Right renal pelvis (tissue), 4 donors: ENCODE data around the gene ADK. TPM values are rescaled to one million over a fixed set of nuclear protein-coding genes. Genes with fewer than 3 reads are reported as not detected.

Experiments used
- DNase-seq, 4 donors: peaks; one replicate each; pipeline ENCODE4 v3.0.0-alpha.2; 2013; ENCODE audit warnings: low read depth in 4 of 4, low spot score in 3 of 4, missing footprints in 1 of 4
- polyA plus RNA-seq, 4 donors: library from polyadenylated mRNA; unstranded; fragments of 120-200 nt; gene quantifications; one replicate each; pipeline ENCODE4 v1.2.1, GENCODE V29; 2013; ENCODE audit not compliant: insufficient read length in 4 of 4

The ADK gene
- polyA plus RNA-seq, 4 donors, result 31.1 to 37.3 (median 33.0) TPM

DNA sequence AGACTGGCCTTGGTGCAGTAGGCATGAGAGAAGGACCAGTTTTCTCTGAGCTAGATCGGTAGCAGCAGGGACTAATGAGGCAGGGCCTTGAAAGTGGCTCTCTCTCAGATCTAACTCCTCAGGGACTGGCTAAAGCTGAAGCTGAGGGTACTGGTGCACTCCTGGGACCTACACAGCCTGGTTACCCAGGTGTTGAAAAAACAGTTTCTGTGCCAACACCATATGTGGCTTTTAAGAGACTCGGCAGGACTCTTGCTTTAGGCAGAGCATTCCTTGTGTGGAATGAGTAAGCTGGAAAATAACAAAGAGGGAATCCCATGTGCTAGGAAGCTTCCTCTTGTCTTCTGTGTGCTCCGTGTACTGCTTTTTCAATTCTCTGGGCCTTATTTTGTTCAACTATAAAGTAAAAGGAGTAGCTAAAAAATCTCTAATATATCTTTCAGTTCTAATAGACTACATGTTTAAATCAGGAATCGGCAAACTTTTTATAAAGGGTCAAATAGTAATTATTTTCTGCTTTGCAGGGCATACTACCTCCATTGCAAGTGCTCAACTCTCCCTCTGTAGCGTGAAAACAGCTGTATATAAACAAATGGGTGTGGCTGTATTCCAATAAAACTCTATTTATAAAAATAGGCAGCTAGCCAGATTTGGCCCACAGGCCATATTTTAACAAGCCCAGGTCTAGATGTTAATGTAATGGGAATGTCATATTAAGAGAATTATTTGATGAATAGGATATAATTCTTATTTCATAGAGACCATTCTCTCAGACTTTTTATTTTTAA is 489.3 kb downstream of the ADK start:
- DNase-seq, result no peak

- DNase-seq, result no peak
These were observed 490.6 kb downstream of the ADK start for GRCh38 chr10:74641659-74642058.

GRCh38 chr10:74642901-74643595 is 492.0 kb downstream of the ADK start:
- DNase-seq, result no peak

- no peak for DNase-seq
These were observed 492.6 kb downstream of the ADK start for GRCh38 chr10:74643596-74643975.

DNA sequence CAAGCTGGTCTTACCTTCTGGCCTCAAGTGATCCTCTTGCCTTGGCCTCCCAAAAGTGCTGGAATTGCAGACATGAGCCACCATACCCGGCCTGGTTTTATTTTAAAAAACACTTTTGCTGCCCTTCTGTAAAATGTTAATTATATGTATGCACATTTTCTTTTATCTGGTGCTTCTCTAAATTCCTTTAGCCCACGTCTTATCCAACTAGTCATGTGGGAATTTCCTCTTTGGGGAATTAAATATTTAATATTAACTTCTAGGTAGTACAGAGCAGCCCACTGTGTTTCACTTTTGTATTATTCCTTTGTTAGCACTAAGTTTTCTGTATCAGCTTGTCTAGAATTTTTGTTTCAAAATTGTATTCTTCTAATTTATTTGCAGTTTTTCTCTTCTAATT is 493.7 kb downstream of the ADK start:
- no peak for DNase-seq

DNA sequence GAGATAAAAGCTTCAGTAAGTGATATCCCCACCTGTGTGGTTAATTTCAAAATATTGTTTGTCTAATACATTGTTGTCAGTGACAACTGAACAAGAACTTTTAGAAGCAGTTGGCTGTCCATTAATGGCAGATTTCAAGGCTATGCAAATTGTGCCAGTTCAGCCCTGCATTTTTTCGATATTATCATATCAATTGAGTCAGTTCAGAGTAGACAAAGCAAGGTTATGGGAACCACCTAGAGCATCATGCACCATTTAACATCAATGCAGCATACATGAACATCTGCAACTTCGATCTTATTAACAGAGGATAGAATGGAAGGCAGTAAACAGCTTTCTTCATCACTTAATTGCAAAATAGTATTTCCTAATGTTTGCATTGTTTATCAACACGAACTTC is 494.7 kb downstream of the ADK start:
- no peak for DNase-seq

DNA sequence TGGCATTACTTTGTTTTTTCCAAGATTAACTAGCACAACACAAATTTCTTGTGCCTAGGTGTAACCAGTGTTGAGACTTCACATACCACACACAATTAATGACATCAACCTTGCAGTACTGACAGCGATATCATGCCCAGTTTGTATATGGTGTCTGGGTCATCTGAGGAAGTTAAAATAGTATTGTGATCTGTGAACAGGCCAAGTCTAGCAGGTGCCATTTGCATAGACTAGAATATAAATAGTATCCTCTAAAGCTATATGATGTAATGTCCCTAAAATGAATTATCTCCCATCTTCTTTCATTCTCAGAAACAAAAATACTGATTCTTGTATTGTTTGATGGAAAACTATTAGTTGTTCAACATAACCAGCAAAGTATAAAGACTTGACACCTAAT is 499.6 kb downstream of the ADK start:
- no peak for DNase-seq

DNA sequence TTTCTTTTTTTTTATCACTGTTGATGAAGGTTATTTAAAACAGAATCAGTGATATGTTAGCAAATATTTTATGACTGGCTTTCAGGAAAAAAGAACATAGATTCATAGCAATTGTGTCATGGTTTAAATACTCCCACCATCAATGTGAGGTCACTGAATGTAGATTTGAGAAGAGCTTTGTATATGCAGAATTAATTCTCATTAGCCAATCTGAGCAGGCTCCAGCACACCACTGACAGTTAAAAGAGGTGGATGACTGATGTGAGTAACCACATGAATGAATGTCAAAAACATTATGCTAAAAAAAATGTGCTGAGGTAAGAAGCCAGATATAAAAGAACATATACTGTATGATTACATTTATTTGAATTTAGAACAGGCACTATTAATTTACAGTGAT is 500.5 kb downstream of the ADK start:
- DNase-seq, result no peak

- DNase-seq, result no peak
These were observed 501.6 kb downstream of the ADK start for GRCh38 chr10:74652664-74653063.

GRCh38 chr10:74658511-74658910 is 507.5 kb downstream of the ADK start:
- no peak for DNase-seq

- DNase-seq, result no peak
These were observed 511.6 kb downstream of the ADK start for GRCh38 chr10:74662635-74663034.

DNA sequence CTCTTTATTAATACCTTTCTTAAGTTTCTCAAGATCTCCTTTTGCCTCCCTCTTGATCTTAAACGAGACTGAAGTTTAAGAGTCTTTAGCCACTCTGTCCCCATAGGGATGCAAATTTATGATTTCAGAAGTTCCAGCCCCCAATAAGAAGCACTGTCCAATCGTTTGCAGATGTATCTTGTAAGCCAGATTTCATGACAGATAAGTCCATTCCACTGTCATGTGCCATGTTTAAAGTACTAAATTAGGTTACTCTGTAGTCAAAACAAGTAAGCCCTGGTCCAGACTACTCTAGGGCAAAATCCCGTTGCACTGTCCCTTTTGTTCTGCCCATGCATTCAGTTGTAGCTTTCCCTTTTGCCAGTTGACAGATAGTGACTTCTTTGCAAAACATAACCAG is 518.2 kb downstream of the ADK start:
- DNase-seq, result no peak

- DNase-seq, result no peak
These were observed 520.7 kb downstream of the ADK start for GRCh38 chr10:74671716-74672115.

DNA sequence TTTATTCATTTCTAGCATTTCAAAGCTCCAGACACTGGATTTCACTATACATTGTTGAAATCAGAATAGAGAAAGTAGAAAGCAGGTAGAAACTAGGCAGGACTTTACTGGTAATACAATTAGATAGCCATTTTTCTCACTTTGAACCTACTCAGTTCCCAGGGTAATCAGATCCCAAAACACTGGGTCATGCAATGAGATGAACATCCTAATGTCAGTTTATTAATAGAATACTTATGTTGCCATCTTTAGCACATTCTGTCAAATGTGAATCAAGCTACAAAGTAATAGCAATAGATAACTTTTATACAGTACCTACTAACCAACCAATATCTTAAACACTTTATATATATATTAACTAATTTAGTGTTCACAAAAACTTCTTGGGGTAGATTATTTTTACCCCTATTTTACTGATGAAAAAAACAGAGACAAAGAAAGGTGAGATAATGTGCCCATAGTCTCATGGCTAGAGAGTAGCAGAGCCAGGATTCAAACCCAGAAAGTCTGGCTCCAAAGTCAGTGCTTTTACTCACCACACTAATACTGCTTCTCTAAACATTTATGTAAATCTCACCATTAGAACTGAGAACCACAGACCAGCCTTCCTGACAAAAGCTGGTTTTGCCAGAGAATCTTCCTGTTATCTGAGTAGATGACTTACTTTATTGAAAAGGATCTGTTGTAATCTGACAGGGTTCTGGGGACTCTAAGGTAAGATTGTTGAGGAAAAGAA is 521.6 kb downstream of the ADK start:
- DNase-seq, result no peak

DNA sequence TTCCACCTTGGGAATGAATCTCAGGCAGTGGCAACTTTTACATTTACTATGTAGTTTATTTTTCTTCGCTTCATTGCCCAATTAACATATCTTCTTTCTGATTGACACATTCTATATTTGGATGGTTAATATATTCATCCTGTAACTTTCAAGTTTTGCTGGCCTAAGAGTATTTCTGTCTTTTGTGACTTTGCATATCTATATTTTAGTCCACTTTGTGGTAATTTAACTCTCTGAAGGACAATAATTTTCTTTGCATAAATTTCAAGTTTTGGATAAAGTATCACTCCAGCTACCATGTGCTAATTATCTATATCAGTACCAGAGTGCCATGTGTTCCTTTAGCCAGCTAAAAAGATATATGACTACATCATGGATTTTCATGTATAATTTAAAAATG is 523.9 kb downstream of the ADK start:
- DNase-seq, result no peak

DNA sequence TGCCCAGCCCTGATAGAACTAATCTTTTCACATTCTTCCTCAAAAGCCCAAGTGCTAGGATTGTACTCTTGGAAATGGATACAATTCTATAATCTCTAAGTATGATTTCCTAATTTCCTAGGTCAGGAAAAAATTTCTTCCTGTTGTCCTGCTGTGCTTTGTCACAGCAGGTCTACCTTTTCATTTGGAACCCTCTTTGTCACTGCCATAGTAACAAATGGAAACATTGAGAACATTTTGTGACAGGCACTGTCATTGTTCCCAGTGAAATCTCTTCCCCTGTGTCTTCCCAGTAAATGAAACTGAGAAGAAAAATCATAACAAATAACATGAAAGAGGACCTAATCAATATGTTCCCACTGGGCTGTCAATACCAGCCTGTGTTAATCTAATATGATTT is 524.5 kb downstream of the ADK start:
- DNase-seq, result no peak

DNA sequence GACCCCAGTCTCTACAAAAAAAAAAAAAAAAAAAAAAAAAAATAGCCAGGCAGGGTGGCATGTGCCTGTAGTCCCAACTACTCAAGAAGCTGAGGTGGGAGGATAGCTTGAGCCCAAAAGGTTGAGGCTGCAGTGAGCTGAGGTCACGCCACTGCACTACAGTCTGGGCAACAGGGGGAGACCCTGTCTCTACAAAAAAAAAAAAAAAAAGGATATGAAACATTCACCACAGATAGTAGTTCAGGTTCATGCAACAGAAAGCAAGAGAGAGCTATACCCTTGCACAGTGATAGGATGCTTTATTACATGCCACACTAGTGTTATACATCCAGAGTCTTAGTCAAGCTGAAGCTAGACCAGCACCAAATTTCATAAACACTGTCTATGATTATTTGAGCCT is 526.9 kb downstream of the ADK start:
- DNase-seq, result no peak

GRCh38 chr10:74681917-74682627 is 531.1 kb downstream of the ADK start:
- DNase-seq, result no peak

DNA sequence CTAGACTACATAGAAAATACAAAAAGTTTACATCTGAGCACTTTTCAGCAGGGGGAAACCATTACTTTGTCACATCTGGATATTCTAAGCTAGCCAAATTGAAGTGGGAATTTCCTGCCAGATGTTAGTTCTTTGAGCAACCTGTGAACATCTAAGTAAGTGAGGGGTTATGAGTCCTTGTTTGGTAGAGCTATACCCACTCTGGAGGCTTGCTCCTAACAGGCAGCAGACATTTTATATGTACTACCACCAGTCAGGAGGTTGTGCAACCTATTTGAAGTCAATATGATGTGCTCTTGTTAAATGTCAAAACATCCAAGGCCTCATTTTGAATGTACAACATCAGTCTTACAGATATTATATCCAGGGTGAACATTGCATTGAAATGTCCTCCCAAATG is 532.0 kb downstream of the ADK start:
- no peak for DNase-seq

- DNase-seq, result no peak
These were observed 532.8 kb downstream of the ADK start for GRCh38 chr10:74683621-74684364.
